GM12875 (cell line): Measurements from ENCODE around the gene USF1.

Experiments
- H3K4me3 ChIP-seq: one replicate; pipeline ENCODE4 v1.5.1; 2011; ENCODE audit warnings: low read depth, low read length, control low read depth
- CTCF ChIP-seq: IDR thresholded peaks from 2 replicates; pipeline ENCODE4 v1.5.1; 2011; ENCODE audit warnings: low read depth, mild to moderate bottlenecking, control low read depth, inconsistent platforms, low read length, moderate library complexity, borderline replicate concordance; ENCODE audit not compliant: insufficient read depth

Gene USF1

GRCh38 chr1:161077426-161077825, 31.6 kb upstream of the USF1 start:
- TF ChIP-seq CTCF: no peak

GRCh38 chr1:161076410-161076809, 30.6 kb upstream of the USF1 start:
- H3K4me3 ChIP-seq: no peak overlapping the region
- no peak for TF ChIP-seq CTCF

More at GRCh38 chr1:161077426-161077825, 31.6 kb upstream of the USF1 start:
- H3K4me3 ChIP-seq: no peak overlapping the region

GRCh38 chr1:161074676-161075368, 29.0 kb upstream of the USF1 start:
- no peak overlapping the region for H3K4me3 ChIP-seq
- no peak for TF ChIP-seq CTCF

GRCh38 chr1:161073474-161074121, 27.8 kb upstream of the USF1 start:
- no peak for TF ChIP-seq CTCF
- H3K4me3 ChIP-seq: no peak overlapping the region

GRCh38 chr1:161072751-161073449, 27.1 kb upstream of the USF1 start:
- no peak for TF ChIP-seq CTCF
- H3K4me3 ChIP-seq: no peak overlapping the region

- no peak overlapping the region for H3K4me3 ChIP-seq
- peak; percentile 76 for TF ChIP-seq CTCF
Measured at GRCh38 chr1:161071886-161072371, 26.2 kb upstream of the USF1 start.

- TF ChIP-seq CTCF: no peak
- no peak overlapping the region for H3K4me3 ChIP-seq
Measured at GRCh38 chr1:161070761-161071160, 25.0 kb upstream of the USF1 start.
